Measurements from ENCODE around the gene ELP6.

- TF ChIP-seq EZH2phosphoT487 (IDR thresholded peaks at IDR 0.05; ENCODE audit: unreplicated experiment): no peak
- TF ChIP-seq, protein P1, sequence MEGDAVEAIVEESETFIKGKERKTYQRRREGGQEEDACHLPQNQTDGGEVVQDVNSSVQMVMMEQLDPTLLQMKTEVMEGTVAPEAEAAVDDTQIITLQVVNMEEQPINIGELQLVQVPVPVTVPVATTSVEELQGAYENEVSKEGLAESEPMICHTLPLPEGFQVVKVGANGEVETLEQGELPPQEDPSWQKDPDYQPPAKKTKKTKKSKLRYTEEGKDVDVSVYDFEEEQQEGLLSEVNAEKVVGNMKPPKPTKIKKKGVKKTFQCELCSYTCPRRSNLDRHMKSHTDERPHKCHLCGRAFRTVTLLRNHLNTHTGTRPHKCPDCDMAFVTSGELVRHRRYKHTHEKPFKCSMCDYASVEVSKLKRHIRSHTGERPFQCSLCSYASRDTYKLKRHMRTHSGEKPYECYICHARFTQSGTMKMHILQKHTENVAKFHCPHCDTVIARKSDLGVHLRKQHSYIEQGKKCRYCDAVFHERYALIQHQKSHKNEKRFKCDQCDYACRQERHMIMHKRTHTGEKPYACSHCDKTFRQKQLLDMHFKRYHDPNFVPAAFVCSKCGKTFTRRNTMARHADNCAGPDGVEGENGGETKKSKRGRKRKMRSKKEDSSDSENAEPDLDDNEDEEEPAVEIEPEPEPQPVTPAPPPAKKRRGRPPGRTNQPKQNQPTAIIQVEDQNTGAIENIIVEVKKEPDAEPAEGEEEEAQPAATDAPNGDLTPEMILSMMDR (conservative IDR thresholded peaks at IDR 0.05; ENCODE audit: low read depth in 2 of 2): no peak
- TF ChIP-seq POLR2AphosphoS5 (IDR thresholded peaks at IDR 0.05; ENCODE audit: low read depth): no peak
- no peak for TF ChIP-seq ETS1 (IDR thresholded peaks at IDR 0.05)
- TF ChIP-seq EZH2 (IDR thresholded peaks at IDR 0.05; ENCODE audit: low read depth, unreplicated experiment): no peak
- TF ChIP-seq JUNB (IDR thresholded peaks at IDR 0.05; ENCODE audit: unreplicated experiment): no peak
- TF ChIP-seq REST (IDR thresholded peaks at IDR 0.05; ENCODE audit: unreplicated experiment): no peak
- TF ChIP-seq CREB1 (CRISPR knock-in tag; IDR thresholded peaks at IDR 0.05; ENCODE audit: low read depth): no peak
- TF ChIP-seq ZNF114 (CRISPR knock-in tag; IDR thresholded peaks at IDR 0.05): no peak
- no peak for TF ChIP-seq ZNF331 (CRISPR knock-in tag; IDR thresholded peaks at IDR 0.05; ENCODE audit: low read depth)
- TF ChIP-seq STAT1 (IDR thresholded peaks at IDR 0.05; ENCODE audit: unreplicated experiment): no peak
- no peak for TF ChIP-seq NANOG (IDR thresholded peaks at IDR 0.05; ENCODE audit: borderline replicate concordance)
- TF ChIP-seq ZNF462 (CRISPR knock-in tag; IDR thresholded peaks at IDR 0.05): no peak
These were observed 9.4 kb downstream of the ELP6 start for GRCh38 chr3:47504113-47504512.

All from GM23338 (cell line).